ENCODE measurements around the gene ZNF652.
A peak's percentile ranks its signal among the peaks of the same experiment; 100 is the strongest.
"Not testable (repeated sequence)": the region's sequence is repeated elsewhere in the genome, so short reads cannot be mapped to it uniquely, and the experiment has no call there.

Gene ZNF652

GRCh38 chr17:49365667-49366066, 3.6 kb upstream of the ZNF652 start:
- no peak overlapping the region for H3K4me3 ChIP-seq (ENCODE audit: low read length)
- no peaks in the 10 kb centered on the region for H3K9me3 ChIP-seq (ENCODE audit: control insufficient read depth, low read length)
- no peak overlapping the region for H3K9ac ChIP-seq (ENCODE audit: low read length)
- H3K27me3 ChIP-seq (replicated peaks; ENCODE audit: control insufficient read depth, insufficient read depth, low read length) = no peaks in the 10 kb centered on the region
- peak; percentile 27 for DNase-seq (ENCODE audit: low read depth)
- H3K36me3 ChIP-seq (ENCODE audit: control insufficient read depth, insufficient read depth, low read length, severe bottlenecking) = no peaks in the 10 kb centered on the region
- peaks cover 4% of the 10 kb centered on the region for H3K4me1 ChIP-seq (ENCODE audit: control insufficient read depth, insufficient read depth, low read length)

DNA sequence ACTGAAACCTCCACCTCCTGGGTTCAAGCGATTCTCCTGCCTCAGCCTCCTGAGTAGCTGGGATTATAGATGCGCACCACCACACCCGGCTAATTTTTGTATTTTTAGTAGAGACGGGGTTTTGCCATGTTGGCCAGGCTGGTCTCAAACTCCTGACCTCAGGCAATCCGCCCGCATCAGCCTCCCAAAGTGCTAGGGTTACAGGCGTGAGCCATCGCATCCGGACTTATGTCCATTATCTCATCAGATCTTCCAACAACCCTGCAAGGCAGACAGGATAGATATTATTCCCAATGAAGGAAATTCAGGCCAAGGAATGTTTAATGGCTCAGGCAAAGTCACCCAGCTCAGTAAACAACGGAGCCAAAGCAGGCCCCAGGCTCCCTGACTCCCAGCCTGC, 3.1 kb upstream of the ZNF652 start:
- H3K9ac ChIP-seq (ENCODE audit: low read length); H3K4me1 ChIP-seq (ENCODE audit: control insufficient read depth, insufficient read depth, low read length); H3K36me3 ChIP-seq (ENCODE audit: control insufficient read depth, insufficient read depth, low read length, severe bottlenecking); H3K9me3 ChIP-seq (ENCODE audit: control insufficient read depth, low read length); H3K27me3 ChIP-seq (replicated peaks; ENCODE audit: control insufficient read depth, insufficient read depth, low read length); DNase-seq (ENCODE audit: low read depth); H3K4me3 ChIP-seq (ENCODE audit: low read length): not testable (repeated sequence)

DNA sequence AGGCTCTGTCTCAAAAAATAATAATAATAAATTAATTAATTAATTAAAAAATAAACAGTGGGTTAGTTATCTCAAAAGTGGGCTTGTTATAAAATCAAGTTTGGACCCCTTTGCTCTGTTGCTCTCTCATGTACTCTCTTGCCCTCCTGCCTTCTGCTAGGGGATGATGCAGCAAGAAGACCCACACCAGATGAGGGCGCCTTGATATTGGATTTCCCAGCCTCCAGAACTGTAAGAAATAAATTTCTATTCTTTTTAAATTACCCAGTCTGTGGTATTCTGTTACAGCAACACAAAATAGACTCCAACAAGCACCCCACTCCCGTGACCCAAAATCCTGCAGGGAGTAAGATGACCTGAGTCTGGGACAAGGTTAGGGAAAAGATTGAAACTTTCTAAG, 2.1 kb upstream of the ZNF652 start:
- H3K27me3 ChIP-seq (replicated peaks; ENCODE audit: control insufficient read depth, insufficient read depth, low read length) = no peaks in the 10 kb centered on the region
- H3K9ac ChIP-seq (ENCODE audit: low read length) = no peak overlapping the region
- H3K4me3 ChIP-seq (ENCODE audit: low read length) = no peak overlapping the region
- H3K4me1 ChIP-seq (ENCODE audit: control insufficient read depth, insufficient read depth, low read length) = peaks cover 18% of the 10 kb centered on the region
- no peak for DNase-seq (ENCODE audit: low read depth)
- H3K36me3 ChIP-seq (ENCODE audit: control insufficient read depth, insufficient read depth, low read length, severe bottlenecking) = no peaks in the 10 kb centered on the region
- no peaks in the 10 kb centered on the region for H3K9me3 ChIP-seq (ENCODE audit: control insufficient read depth, low read length)

GRCh38 chr17:49363251-49363650, 1.2 kb upstream of the ZNF652 start:
- H3K27me3 ChIP-seq (replicated peaks; ENCODE audit: control insufficient read depth, insufficient read depth, low read length) = no peaks in the 10 kb centered on the region
- no peaks in the 10 kb centered on the region for H3K36me3 ChIP-seq (ENCODE audit: control insufficient read depth, insufficient read depth, low read length, severe bottlenecking)
- no peak overlapping the region for H3K4me3 ChIP-seq (ENCODE audit: low read length)

DNA sequence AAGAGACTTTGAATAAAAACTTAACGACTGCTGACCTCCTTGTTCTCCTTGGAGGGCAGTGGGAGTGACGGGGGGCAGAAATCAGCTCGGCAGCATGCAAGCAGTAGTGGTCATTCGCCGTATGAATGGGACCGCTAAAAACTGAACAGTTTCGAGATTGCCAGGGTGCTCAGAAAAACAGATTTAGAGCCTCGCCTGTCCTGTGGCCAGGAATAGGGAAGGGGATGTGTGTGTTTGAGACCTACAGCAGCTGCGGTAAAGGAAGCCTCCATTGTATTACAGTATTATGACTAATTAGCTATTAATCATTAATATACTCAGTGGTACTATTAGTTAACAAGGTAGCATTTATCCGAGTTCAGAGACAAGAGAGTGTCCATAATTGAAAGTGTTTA, 670 bp upstream of the ZNF652 start:
- peak overlapping the region; percentile 77 for H3K4me3 ChIP-seq (ENCODE audit: low read length)
- H3K36me3 ChIP-seq (ENCODE audit: control insufficient read depth, insufficient read depth, low read length, severe bottlenecking) = no peaks in the 10 kb centered on the region
- peaks cover 30% of the 10 kb centered on the region for H3K4me1 ChIP-seq (ENCODE audit: control insufficient read depth, insufficient read depth, low read length)
- DNase-seq (ENCODE audit: low read depth) = no peak
- no peaks in the 10 kb centered on the region for H3K27me3 ChIP-seq (replicated peaks; ENCODE audit: control insufficient read depth, insufficient read depth, low read length)
- no peaks in the 10 kb centered on the region for H3K9me3 ChIP-seq (ENCODE audit: control insufficient read depth, low read length)
- peak overlapping the region; percentile 65 for H3K9ac ChIP-seq (ENCODE audit: low read length)

More at GRCh38 chr17:49363251-49363650, 1.2 kb upstream of the ZNF652 start:
- no peak for DNase-seq (ENCODE audit: low read depth)
- H3K9me3 ChIP-seq (ENCODE audit: control insufficient read depth, low read length) = no peaks in the 10 kb centered on the region
- no peak overlapping the region for H3K9ac ChIP-seq (ENCODE audit: low read length)
- H3K4me1 ChIP-seq (ENCODE audit: control insufficient read depth, insufficient read depth, low read length) = peaks cover 26% of the 10 kb centered on the region

DNA sequence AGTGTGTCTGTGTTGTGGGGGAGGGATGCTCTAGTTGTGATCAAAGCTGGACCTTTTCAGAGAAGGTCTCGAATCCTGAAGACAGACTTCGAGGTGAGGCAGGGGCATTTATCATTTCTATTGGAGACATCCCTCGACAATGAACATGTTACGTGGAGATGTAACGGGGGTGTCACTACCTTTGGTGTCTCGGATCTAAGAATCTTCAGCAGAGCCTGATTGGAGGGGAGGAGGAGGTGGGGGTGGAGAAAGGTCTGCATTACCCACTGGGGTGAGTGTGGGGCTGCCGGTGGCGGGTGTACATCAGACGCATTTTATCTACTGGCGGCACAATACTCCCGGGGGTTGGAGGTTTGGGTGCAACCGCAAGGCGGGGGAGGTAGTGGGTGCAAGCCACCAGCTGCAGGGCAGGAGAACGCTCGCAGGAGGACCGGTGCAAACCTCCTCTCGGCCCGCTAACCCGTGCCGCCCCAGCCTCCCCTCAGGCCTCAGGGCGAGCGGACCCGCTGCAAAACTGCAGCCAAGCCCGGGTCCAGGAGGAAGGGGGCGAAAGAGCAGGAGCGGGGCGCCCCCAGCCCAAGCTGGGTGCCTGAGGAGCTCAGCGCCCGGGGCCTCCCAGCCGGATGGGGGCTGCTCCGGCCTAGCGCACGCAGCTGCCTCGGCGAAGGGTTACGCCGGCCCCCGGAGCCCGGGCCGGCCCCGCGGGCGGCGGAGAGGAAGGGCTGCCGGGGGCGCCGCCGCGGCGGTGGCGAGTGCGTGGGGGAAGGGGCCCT, 735 bp downstream of the ZNF652 start:
- Histone ChIP-seq H3K36me3 (ENCODE audit: control insufficient read depth, insufficient read depth, low read length, severe bottlenecking) (no peaks in the 10 kb centered on the region), H3K4me3 (ENCODE audit: low read length) (peak overlapping the region; percentile 85), H3K9ac (ENCODE audit: low read length) (peak overlapping the region; percentile 90), H3K27me3 (replicated peaks; ENCODE audit: control insufficient read depth, insufficient read depth, low read length) (no peaks in the 10 kb centered on the region), H3K9me3 (ENCODE audit: control insufficient read depth, low read length) (no peaks in the 10 kb centered on the region), H3K4me1 (ENCODE audit: control insufficient read depth, insufficient read depth, low read length) (peaks cover 30% of the 10 kb centered on the region)
- DNase-seq (ENCODE audit: low read depth) = peak; percentile 51

- Histone ChIP-seq H3K9me3 (ENCODE audit: control insufficient read depth, low read length) (no peaks in the 10 kb centered on the region), H3K4me3 (ENCODE audit: low read length) (peak overlapping the region; percentile 85), H3K36me3 (ENCODE audit: control insufficient read depth, insufficient read depth, low read length, severe bottlenecking) (no peaks in the 10 kb centered on the region), H3K9ac (ENCODE audit: low read length) (peak overlapping the region; percentile 90), H3K4me1 (ENCODE audit: control insufficient read depth, insufficient read depth, low read length) (peaks cover 30% of the 10 kb centered on the region), H3K27me3 (replicated peaks; ENCODE audit: control insufficient read depth, insufficient read depth, low read length) (no peaks in the 10 kb centered on the region)
- DNase-seq (ENCODE audit: low read depth) = peak; percentile 57
Observed at GRCh38 chr17:49360796-49361128, 1.3 kb downstream of the ZNF652 start.

- H3K4me1 ChIP-seq (ENCODE audit: control insufficient read depth, insufficient read depth, low read length) = peaks cover 30% of the 10 kb centered on the region
- peak; percentile 46 for DNase-seq (ENCODE audit: low read depth)
- H3K9me3 ChIP-seq (ENCODE audit: control insufficient read depth, low read length) = no peaks in the 10 kb centered on the region
- H3K9ac ChIP-seq (ENCODE audit: low read length) = peak overlapping the region; percentile 90
- H3K27me3 ChIP-seq (replicated peaks; ENCODE audit: control insufficient read depth, insufficient read depth, low read length) = no peaks in the 10 kb centered on the region
- peak overlapping the region; percentile 85 for H3K4me3 ChIP-seq (ENCODE audit: low read length)
- no peaks in the 10 kb centered on the region for H3K36me3 ChIP-seq (ENCODE audit: control insufficient read depth, insufficient read depth, low read length, severe bottlenecking)
Observed at GRCh38 chr17:49359990-49360795, 1.9 kb downstream of the ZNF652 start.

DNA sequence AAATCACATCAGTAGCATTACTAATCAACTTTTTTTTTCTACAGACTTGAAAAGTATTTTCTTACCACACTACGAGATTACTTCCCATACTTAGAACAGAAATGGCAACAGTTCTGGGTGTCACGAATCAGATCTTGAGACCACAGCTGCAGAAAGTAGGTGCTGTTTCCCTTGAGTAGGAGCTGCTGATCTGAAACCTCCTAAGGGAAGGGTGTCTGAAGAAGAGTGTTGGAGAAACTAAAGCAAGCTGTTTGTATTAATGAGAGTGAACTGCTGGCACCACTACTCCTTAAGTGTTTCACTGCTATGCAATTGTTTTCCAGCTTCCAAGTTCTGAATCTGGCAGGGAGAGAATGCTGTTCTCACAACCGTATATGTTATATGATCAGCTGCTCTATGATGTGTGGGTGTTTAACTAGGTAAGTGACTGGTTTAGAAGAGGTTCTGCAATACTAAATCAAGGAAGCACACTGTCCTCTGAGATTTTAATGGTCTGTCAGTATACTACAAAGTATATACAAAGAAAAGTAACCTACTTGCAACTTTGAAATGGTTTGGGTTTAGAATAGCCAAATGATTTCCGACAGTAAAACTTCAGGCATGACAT, 3.3 kb downstream of the ZNF652 start:
- peak overlapping the region; percentile 10 for H3K4me3 ChIP-seq (ENCODE audit: low read length)

GRCh38 chr17:49357516-49357915, 4.5 kb downstream of the ZNF652 start:
- Histone ChIP-seq H3K4me3 (ENCODE audit: low read length) (no peak overlapping the region), H3K9ac (ENCODE audit: low read length) (no peak overlapping the region), H3K27me3 (replicated peaks; ENCODE audit: control insufficient read depth, insufficient read depth, low read length) (no peaks in the 10 kb centered on the region), H3K36me3 (ENCODE audit: control insufficient read depth, insufficient read depth, low read length, severe bottlenecking) (no peaks in the 10 kb centered on the region), H3K4me1 (ENCODE audit: control insufficient read depth, insufficient read depth, low read length) (peaks cover 38% of the 10 kb centered on the region), H3K9me3 (ENCODE audit: control insufficient read depth, low read length) (no peaks in the 10 kb centered on the region)
- no peak for DNase-seq (ENCODE audit: low read depth)

More for the DNA sequence above, 3.3 kb downstream of the ZNF652 start:
- H3K9ac ChIP-seq (ENCODE audit: low read length) = no peak overlapping the region
- no peaks in the 10 kb centered on the region for H3K9me3 ChIP-seq (ENCODE audit: control insufficient read depth, low read length)
- no peaks in the 10 kb centered on the region for H3K36me3 ChIP-seq (ENCODE audit: control insufficient read depth, insufficient read depth, low read length, severe bottlenecking)
- no peaks in the 10 kb centered on the region for H3K27me3 ChIP-seq (replicated peaks; ENCODE audit: control insufficient read depth, insufficient read depth, low read length)
- DNase-seq (ENCODE audit: low read depth) = no peak
- peaks cover 31% of the 10 kb centered on the region for H3K4me1 ChIP-seq (ENCODE audit: control insufficient read depth, insufficient read depth, low read length)

DNA sequence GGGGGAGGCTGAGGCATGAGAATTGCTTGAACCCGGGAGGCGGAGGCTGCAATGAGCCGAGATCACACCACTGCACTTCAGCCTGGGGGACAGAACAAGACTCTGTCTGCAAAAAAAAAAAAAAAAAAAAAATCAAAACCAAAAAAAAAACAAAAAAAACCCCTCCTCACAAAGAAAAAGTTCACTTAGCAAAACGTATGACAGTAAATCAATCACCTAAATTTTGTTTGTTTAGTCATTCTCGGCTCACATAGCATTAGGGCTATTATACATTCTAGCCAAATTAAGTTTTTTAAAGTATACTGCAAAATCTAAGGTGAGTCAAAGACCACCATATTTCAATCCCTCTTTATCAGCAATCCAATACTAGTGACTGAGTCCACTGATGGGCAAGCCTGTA, 5.7 kb downstream of the ZNF652 start:
- Histone ChIP-seq H3K36me3 (ENCODE audit: control insufficient read depth, insufficient read depth, low read length, severe bottlenecking) (no peaks in the 10 kb centered on the region), H3K9ac (ENCODE audit: low read length) (no peak overlapping the region), H3K27me3 (replicated peaks; ENCODE audit: control insufficient read depth, insufficient read depth, low read length) (no peaks in the 10 kb centered on the region), H3K9me3 (ENCODE audit: control insufficient read depth, low read length) (no peaks in the 10 kb centered on the region), H3K4me3 (ENCODE audit: low read length) (no peak overlapping the region), H3K4me1 (ENCODE audit: control insufficient read depth, insufficient read depth, low read length) (peaks cover 38% of the 10 kb centered on the region)
- DNase-seq (ENCODE audit: low read depth) = no peak

Measured in adipocyte (in vitro differentiated cells).